Activated naive CD8-positive, alpha-beta T cell treated with anti-CD3 and anti-CD28 coated beads, Interleukin-2, amount 50 U/mL, for 24 hours (primary cell): Measurements from ENCODE around the gene SPACA4.
A peak's percentile ranks its signal among the peaks of the same experiment; 100 is the strongest.
"Not testable (repeated sequence)": the region's sequence is repeated elsewhere in the genome, so short reads cannot be mapped to it uniquely, and the experiment has no call there.

Experiments used
- ATAC-seq: fragments of 150-1000 bp; cut with Tn5 transposase; one replicate; pipeline ENCODE4 v1.10.0; 2021
- DNase-seq: peaks from one replicate; pipeline ENCODE4 v3.0.0; 2021
- H3K27ac Mint-ChIP-seq: one replicate; pipeline ENCODE4 v1.8.0; 2021; ENCODE audit warnings: mild to moderate bottlenecking, mixed read lengths
- H3K27me3 Mint-ChIP-seq: one replicate; pipeline ENCODE4 v1.8.0; 2021; ENCODE audit warnings: mixed read lengths
- H3K36me3 Mint-ChIP-seq: one replicate; pipeline ENCODE4 v1.8.0; 2021; ENCODE audit warnings: low read depth, mixed read lengths
- H3K4me1 Mint-ChIP-seq: one replicate; pipeline ENCODE4 v1.8.0; 2021; ENCODE audit warnings: mixed read lengths
- H3K4me3 Mint-ChIP-seq: one replicate; pipeline ENCODE4 v1.8.0; 2021; ENCODE audit warnings: mild to moderate bottlenecking, moderate library complexity, mixed read lengths
- H3K9me3 Mint-ChIP-seq: one replicate; pipeline ENCODE4 v1.8.0; 2021; ENCODE audit warnings: mixed read lengths

SPACA4 gene

DNA sequence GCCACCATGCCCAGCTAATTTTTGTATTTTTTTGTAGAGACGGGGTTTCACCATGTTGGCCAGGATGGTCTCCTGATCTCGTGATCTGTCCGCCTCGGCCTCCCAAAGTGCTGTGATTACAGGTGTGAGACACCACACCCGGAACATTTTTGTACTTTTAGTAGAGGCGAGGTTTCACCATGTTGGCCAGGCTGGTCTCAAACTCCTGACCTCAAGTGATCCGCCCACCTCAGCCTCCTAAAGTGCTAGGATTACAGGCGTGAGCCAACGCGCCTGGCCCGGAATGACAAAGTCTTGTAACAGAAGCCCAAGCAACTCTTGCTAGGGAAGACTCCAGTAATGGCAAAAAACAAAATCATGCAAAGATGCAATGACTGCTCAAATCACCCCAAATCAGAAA lies 25.7 kb downstream of the SPACA4 start:
- DNase-seq, H3K36me3 Mint-ChIP-seq, H3K9me3 Mint-ChIP-seq, H3K4me3 Mint-ChIP-seq, H3K27me3 Mint-ChIP-seq, ATAC-seq: not testable (repeated sequence)
- Mint-ChIP-seq H3K27ac (peak overlapping the region; percentile 52), H3K4me1 (peaks cover 44% of the 10 kb centered on the region)

DNA sequence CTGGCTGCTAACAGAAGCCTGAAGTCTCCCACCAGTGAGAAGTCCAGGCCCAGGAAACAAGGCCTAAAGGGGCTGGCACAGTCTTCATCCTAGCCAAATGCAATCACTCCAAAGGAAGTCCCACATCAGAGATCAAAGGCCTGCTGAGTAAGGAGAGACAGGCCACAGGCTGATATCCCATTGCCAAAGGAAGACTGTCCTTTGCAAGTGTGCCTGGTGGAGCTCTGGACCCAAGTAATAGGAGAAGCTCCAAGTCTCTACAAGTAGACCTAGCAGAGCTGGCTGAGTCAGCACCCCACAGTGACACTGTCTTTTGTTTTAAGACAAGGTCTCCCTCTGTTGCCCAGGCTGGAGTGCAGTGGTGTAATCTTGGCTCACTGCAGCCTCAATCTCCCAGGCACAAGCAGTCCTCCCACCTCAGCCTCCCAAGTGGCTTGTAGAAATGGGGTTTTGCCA lies 26.2 kb downstream of the SPACA4 start:
- H3K4me3 Mint-ChIP-seq, result no peak overlapping the region
- H3K4me1 Mint-ChIP-seq, result peaks cover 47% of the 10 kb centered on the region
- DNase-seq (no peak), ATAC-seq (no peak)
- peaks cover 2% of the 10 kb centered on the region for H3K27me3 Mint-ChIP-seq
- peak overlapping the region; percentile 52 for H3K27ac Mint-ChIP-seq
- no peaks in the 10 kb centered on the region for H3K9me3 Mint-ChIP-seq
- peaks cover 5% of the 10 kb centered on the region for H3K36me3 Mint-ChIP-seq

DNA sequence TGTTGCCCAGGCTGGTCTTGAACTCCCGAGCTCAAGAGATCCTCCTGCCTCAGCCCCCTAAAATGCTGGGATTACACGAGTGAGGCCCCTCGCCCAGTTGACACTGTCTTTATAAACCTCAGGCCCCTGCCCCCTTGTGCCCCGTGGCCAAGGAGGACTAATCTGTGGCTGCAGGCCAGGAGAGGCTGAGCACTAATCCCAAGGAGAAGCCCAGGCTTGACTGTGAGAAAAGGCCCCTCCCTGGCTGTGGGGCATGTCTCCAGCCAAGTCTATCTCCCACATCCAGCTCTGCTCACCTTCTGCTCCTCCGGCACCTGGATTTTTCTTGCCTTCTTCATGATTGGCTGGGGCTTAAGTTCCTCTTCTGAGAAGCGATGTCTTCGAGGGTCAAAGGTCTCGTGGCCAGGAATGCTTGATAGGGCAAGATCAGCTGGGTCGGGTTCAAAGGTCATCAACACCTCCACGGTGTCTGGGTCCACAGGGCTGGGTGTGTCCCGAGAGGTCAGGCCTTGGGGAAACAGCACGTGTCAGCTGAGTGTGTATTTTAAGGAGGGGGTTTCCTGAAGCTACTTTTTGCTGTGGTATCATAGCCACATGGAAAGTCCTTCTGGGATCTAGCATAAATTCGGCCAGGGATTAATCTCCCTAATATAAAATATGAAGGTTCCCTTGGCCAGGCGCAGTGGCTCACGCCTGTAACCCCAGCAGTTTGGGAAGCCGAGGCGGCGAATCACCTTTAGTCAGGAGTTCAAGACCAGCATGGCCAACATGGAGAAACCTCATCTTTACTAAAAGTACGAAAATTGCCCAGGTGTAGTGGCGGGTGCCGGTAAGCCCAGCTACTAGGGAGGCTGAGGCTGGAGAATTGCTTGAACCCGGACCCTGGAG lies 26.9 kb downstream of the SPACA4 start:
- peak overlapping the region; percentile 47 for H3K27ac Mint-ChIP-seq
- no peak for ATAC-seq
- H3K4me3 Mint-ChIP-seq, result no peak overlapping the region
- H3K4me1 Mint-ChIP-seq, result peaks cover 54% of the 10 kb centered on the region
- H3K9me3 Mint-ChIP-seq, result no peaks in the 10 kb centered on the region
- H3K36me3 Mint-ChIP-seq, result peaks cover 5% of the 10 kb centered on the region
- DNase-seq, result no peak
- H3K27me3 Mint-ChIP-seq, result peaks cover 2% of the 10 kb centered on the region

- peak overlapping the region; percentile 76 for H3K4me3 Mint-ChIP-seq
- peaks cover 60% of the 10 kb centered on the region for H3K4me1 Mint-ChIP-seq
- no peaks in the 10 kb centered on the region for H3K9me3 Mint-ChIP-seq
- ATAC-seq, result no peak
- DNase-seq, result no peak
- peak overlapping the region; percentile 89 for H3K27ac Mint-ChIP-seq
- H3K27me3 Mint-ChIP-seq, result peaks cover 2% of the 10 kb centered on the region
- H3K36me3 Mint-ChIP-seq, result peaks cover 2% of the 10 kb centered on the region
Observed at GRCh38 chr19:48634036-48634342, 27.4 kb downstream of the SPACA4 start.

- peaks cover 63% of the 10 kb centered on the region for H3K4me1 Mint-ChIP-seq
- H3K27ac Mint-ChIP-seq, result peak overlapping the region; percentile 89
Observed at GRCh38 chr19:48634424-48635262, 28.1 kb downstream of the SPACA4 start.

GRCh38 chr19:48635263-48635965 lies 28.9 kb downstream of the SPACA4 start:
- no peak for ATAC-seq
- Mint-ChIP-seq H3K36me3 (peaks cover 2% of the 10 kb centered on the region), H3K27ac (peak overlapping the region; percentile 89), H3K4me1 (peaks cover 64% of the 10 kb centered on the region), H3K4me3 (peak overlapping the region; percentile 86), H3K9me3 (no peaks in the 10 kb centered on the region), H3K27me3 (peaks cover 2% of the 10 kb centered on the region)
- peak; percentile 78 for DNase-seq

More at GRCh38 chr19:48634424-48635262, 28.1 kb downstream of the SPACA4 start:
- Mint-ChIP-seq H3K4me3 (peak overlapping the region; percentile 76), H3K36me3 (peaks cover 2% of the 10 kb centered on the region), H3K27me3 (peaks cover 2% of the 10 kb centered on the region), H3K9me3 (no peaks in the 10 kb centered on the region)
- DNase-seq, result peak; percentile 94
- ATAC-seq, result peak; percentile 45

GRCh38 chr19:48635966-48636858 lies 29.7 kb downstream of the SPACA4 start:
- H3K4me1 Mint-ChIP-seq, result peaks cover 62% of the 10 kb centered on the region
- H3K27ac Mint-ChIP-seq, result peak overlapping the region; percentile 88
- ATAC-seq, result no peak
- no peaks in the 10 kb centered on the region for H3K9me3 Mint-ChIP-seq
- H3K36me3 Mint-ChIP-seq, result peaks cover 2% of the 10 kb centered on the region
- no peak for DNase-seq
- H3K27me3 Mint-ChIP-seq, result peaks cover 2% of the 10 kb centered on the region
- peak overlapping the region; percentile 86 for H3K4me3 Mint-ChIP-seq

GRCh38 chr19:48636859-48637448 lies 30.4 kb downstream of the SPACA4 start, which contains the start of gene DBP:
Gene DBP, minus strand, starts transcription at chr19:48637379. Its CDS starts 385 bp downstream, at chr19:48636994.
- Mint-ChIP-seq H3K36me3 (peaks cover 2% of the 10 kb centered on the region), H3K4me3 (peak within 1 kb of the TSS; percentile 86), H3K27ac (peak within 1 kb of the TSS; percentile 96), H3K27me3 (peaks cover 2% of the 10 kb centered on the region), H3K9me3 (no peaks in the 10 kb centered on the region), H3K4me1 (peaks cover 57% of the 10 kb centered on the region)
- DNase-seq, result no peak
- ATAC-seq, result no peak

- H3K27me3 Mint-ChIP-seq, result peaks cover 2% of the 10 kb centered on the region
- H3K36me3 Mint-ChIP-seq, result no peaks in the 10 kb centered on the region
- H3K4me3 Mint-ChIP-seq, result peak overlapping the region; percentile 86
- no peaks in the 10 kb centered on the region for H3K9me3 Mint-ChIP-seq
- H3K27ac Mint-ChIP-seq, result peak overlapping the region; percentile 96
- peak; percentile 80 for ATAC-seq
- H3K4me1 Mint-ChIP-seq, result peaks cover 55% of the 10 kb centered on the region
- peak; percentile 98 for DNase-seq
Observed at GRCh38 chr19:48637449-48637947, 31.0 kb downstream of the SPACA4 start.

GRCh38 chr19:48637948-48638830 lies 31.6 kb downstream of the SPACA4 start:
- H3K9me3 Mint-ChIP-seq, result no peaks in the 10 kb centered on the region

DNA sequence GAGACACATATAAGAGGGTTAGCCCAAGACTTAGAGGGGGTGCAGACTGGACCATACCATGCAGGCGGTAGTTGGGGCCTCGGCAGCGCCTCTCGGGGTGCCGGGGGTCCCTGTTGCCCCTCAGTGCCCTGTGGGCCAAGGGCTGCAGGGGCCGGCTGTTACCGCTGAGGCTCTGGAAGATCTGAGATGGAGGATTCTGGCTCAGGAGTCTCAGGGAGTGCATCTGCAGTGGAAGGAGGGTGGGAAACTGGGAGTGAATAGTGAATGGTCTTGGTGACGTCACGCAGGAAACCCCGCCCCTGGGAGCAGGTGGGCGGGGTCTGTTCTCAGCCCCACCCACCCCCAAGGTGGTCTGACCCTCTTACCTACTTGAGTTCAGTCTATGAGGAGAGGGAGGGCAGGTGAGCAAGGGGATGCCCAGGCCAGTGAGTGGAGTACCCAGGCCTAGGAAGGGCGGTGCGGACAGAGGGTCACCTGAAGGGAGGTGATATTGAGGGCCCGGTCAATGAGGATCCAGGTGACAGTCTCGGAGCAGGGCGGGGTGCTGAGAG lies 32.4 kb downstream of the SPACA4 start:
- ATAC-seq (no peak), DNase-seq (no peak)
- Mint-ChIP-seq H3K36me3 (no peaks in the 10 kb centered on the region), H3K4me3 (peak overlapping the region; percentile 86), H3K27me3 (peaks cover 2% of the 10 kb centered on the region), H3K4me1 (peaks cover 42% of the 10 kb centered on the region), H3K27ac (peak overlapping the region; percentile 96), H3K9me3 (no peaks in the 10 kb centered on the region)

More at GRCh38 chr19:48637948-48638830, 31.6 kb downstream of the SPACA4 start:
- Mint-ChIP-seq H3K27ac (peak overlapping the region; percentile 96), H3K36me3 (no peaks in the 10 kb centered on the region), H3K4me3 (peak overlapping the region; percentile 86), H3K27me3 (peaks cover 2% of the 10 kb centered on the region), H3K4me1 (peaks cover 49% of the 10 kb centered on the region)
- peak; percentile 69 for DNase-seq
- peak; percentile 11 for ATAC-seq
